ENCODE data around the gene ZNF526.

The ZNF526 gene, protein sequence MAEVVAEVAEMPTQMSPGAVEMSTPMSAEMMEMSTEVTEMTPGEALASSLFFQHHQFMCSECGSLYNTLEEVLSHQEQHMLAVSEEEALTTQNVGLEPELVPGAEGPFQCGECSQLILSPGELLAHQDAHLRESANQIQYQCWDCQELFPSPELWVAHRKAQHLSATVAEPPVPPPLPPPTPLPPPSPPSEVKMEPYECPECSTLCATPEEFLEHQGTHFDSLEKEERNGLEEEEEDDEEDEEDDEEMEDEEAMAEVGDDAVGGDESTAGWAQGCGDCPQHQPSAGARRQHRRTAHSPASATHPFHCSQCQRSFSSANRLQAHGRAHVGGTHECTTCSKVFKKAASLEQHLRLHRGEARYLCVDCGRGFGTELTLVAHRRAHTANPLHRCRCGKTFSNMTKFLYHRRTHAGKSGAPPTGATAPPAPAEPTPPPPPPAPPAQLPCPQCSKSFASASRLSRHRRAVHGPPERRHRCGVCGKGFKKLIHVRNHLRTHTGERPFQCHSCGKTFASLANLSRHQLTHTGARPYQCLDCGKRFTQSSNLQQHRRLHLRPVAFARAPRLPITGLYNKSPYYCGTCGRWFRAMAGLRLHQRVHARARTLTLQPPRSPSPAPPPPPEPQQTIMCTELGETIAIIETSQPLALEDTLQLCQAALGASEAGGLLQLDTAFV

DNA sequence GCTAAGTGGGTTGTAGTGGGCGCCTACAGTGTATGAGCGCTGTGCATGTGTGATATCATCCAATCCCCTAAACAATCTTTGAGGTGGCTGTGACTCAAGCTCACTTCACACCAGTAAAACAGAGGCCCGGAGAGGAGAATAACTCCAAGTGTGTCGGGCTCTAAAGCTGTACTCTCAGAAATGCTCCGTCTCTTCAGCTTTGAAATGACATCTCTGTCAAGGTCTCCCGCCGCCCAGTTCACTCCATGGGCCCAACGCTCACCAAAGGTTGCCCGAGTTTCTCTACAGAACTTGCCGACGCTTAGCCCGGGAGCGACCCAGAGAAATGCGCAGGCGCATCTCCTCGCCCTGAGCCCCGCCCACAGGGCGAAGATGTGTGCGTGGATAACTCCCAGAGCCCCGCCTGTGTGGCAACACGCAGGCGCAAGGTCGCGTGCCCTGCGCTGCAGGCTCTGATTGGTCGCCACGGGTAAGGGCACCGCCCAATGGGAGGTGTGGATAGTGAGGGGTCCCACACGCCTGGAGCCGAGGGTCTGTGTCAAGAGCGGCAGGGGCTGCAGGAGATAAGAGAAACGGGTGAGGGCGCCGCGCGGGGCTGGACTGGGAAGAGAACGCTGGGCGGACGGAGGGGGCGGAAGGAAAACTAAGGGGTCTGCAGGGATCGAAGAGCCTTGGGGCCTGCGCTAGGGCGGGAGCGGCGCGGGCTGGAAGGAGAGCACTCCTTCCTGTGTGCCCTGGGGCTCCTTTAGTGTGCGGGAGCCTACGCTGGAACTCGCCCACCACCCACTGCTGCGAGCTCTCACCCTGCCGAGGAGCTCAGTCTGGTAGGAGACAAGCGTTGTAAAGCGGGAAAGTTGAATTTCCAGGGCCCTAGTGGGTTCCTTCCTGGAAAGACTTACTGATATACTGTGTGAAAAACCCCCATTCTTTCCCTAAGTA, at the start of gene ZNF526:
Gene ZNF526, plus strand, starts transcription at position 501 of the 939 bp plus-strand sequence. CDS start 4,092 bp downstream, outside the sequence.
- peak; percentile 91 to 94 for DNase-seq (ENCODE audit: low read depth in 2 of 2, low spot score in 1 of 2)

DNA sequence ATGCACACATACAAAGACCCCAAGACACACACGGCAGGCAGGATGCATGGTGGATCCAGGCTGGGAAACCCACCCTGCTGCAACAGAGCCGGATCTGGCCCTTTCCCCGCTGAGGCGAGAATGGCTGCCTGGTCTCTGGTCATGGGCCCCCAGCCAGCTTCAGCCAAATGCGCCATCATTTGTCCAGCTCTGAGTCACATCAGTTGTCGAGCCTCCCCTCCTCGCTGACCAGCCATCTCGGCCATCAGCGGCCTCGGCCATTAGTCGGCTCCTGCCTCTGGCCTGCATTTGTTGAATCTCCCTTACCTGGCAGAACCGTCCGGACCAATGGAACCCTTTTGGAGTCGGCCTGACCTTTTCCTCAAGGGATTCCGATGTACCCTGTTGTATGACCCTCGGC, 49.4 kb upstream of the ZNF526 start:
- DNase-seq (ENCODE audit: low read depth in 2 of 2, low spot score in 1 of 2): no peak

DNA sequence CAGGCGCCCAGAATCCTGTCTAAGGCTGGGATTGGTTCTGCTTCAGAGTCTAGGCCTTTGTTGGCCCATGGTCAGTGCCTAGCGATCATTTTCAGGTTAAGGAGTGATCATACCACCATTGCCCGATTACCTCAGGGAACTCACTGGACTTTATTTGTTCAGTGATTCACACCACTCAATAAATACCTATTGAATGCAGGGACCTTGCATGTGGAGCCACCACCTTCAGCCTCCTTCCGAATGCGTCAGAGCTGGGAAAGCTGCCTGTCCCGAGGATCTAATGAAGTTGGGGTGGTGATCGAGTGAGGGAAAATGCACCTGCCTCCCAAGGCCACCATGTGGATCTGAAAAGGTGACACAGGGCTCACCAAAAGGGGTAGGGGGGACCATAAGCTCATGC, 47.9 kb upstream of the ZNF526 start:
- DNase-seq (ENCODE audit: low read depth in 2 of 2, low spot score in 1 of 2): no peak

DNA sequence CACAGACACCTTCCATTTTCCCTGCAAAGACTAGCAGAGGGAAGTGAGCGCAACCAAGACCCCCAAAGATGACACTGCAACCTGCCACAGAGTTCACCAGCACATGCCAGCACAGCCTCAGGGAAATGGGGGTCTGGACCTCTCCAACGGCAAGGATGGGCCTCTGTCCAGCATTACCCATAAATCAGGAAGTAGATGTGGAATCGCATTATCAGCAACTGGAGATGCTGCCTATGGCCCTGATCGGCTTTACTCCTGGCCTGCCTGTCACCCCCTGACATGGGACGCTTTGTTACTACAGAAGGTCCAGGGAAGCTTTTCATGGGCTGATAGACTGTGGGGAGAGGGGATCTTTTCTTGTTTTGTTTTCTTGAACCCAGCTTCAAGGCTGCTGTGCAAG, 46.4 kb upstream of the ZNF526 start:
- DNase-seq (ENCODE audit: low read depth in 2 of 2, low spot score in 1 of 2): no peak

DNA sequence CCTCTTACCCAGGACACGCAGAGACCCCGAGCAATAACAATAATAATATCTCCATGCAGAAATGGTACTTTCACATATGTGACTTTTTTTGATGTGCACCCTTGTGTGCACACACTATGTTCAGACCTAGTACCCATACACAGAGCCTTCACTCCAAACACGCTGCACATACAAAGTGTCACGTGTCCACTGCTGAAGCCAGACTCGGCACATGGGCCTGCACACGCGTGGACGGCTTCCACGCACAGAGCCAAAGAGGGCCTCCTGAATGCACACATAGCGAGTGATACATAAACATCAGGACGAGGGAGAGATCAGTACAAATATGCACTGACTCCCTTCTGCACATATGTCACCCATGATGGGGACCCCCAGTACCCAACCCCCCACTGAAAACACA, 45.9 kb upstream of the ZNF526 start:
- no peak for DNase-seq (ENCODE audit: low read depth in 2 of 2, low spot score in 1 of 2)

DNA sequence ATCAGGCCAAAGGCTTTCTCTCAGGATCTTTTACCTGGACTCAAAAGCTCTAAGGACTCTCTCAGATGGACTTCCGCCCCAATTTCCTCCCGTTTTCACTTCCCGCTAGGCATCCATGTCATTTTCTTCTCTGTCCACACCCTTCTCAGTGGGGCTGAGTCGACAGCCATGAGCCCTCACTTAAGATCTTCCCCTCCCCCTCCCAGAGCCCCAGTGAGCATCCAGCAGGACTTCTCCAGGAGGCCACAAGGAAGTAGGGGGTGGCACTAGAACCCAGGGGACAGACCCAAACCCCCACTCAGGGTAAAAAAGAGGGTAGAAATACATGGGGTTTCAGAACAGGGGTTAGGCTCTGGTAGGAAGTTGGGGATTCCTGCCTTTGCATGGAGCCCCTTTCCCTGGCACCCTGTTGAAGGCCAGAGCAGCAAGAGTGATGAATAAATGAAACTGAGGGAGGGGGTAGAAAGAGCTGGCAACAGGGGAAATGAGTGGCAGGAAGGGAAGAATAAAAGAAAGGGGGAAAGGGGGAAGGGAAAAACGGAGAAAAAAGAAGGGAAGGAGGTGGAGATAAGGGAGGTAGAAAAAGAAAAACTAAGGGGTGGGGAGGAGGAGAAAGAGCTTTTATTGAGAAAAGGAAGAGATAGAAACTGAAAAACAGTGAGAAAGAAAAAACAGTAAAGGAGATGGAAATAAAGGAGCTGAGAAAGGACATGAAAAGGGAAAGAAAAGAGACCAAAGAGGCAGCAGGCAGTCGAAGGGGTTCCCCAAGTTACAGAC, 45.0 kb upstream of the ZNF526 start:
- DNase-seq (ENCODE audit: low read depth in 2 of 2, low spot score in 1 of 2): no peak

DNA sequence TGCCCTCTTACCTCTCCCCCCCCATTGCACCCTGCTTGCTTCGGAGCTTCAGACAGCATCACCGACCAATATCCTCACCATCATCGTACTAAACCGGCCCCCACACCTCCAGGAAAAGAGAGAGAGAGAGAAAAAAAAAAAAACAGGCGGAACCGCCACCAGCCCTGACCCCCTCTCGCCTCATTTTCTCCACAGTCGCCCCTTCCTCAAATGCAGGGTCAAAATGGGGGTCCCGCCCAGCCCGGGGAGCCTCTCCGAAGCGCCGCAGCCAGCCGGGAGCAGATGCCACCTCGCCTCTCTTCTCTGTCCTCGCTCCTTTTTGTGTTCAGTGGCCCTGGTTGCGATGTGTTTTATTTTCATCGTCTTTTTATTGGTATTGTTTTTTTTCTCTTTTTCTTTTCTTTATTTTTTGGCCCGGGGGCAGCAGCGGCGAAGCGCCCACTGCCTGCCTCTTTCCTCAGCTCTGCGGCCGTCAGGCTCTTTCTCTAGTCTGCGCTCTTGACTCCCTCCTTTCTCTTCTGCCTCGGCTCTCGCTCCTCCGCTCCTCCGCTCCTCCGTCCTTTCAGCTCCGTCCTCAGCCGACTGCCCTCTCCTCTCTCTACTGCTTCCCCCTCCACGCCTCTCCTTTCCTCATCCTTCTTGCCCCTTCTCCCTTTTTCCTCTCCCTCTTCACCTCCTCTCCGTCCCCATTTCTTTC, 44.0 kb upstream of the ZNF526 start:
- DNase-seq (ENCODE audit: low read depth in 2 of 2, low spot score in 1 of 2): no peak

DNA sequence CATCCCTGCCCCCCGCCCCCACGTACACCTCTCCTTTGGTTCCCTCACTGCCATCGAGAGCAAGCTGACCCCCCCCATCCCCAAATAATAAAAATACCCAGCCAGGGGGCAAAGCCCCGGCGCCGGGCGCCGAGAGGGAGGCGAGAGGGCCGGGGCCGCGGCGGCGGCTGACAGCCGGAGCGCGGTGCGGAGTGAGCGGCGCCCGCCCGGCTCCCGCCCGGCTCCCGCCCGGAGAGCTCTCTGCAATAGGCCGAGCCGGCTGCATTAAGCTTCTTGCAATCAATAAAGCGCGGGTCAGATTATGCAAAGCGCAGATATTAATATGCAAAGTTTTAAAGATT, 43.5 kb upstream of the ZNF526 start:
- no peak for DNase-seq (ENCODE audit: low read depth in 2 of 2, low spot score in 1 of 2)

DNA sequence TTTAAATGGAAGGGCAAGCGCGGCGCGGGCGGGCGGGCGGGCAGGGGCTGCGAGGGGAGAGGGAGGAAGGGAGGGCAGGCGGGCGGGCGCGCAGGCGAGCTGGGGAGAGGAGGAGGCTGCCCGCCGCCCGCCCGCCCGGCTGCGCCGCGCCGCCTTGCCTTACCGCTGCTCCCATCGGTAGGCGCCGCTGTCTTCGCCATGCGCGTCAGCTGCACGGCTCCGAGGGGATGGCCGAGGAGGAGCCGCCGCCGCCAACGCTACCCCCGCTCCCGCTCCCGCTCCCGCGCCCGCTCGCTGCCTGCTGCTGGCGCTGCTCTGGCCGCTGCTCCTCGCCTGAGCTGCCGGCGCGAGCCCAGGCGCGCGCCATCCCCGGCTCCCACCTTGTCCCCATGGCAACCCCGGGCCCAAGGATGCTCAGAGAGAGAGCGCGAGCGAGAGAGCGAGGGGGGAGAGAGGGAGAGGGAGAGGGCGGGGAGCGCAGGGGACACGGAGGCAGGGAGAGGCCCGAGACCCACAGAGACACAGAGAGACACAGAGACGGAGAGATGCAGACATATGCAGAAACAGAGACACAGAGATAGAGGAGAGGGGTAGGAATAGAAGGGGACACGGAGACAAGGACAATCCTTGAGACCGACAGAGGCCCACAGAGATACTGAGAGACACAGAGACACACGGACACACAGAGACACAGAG, 43.0 kb upstream of the ZNF526 start:
- DNase-seq (ENCODE audit: low read depth in 2 of 2, low spot score in 1 of 2): peak in 1 of 2 donors; percentile 47

DNA sequence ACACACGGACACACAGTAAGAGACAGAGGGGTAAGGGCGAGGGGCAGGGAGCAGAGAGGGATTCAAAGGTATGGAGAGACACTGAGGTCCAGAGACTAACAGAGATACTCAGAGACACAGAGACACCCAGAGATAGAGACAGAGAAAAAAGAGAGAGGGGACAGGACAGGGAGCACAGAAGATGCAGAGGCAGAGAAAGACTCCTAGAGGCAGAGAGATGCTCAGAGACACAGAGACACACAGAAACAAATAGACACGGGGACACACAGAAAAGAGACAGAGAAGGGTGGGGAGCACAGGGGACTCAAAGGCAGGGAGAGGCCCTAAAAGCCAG, 42.5 kb upstream of the ZNF526 start:
- no peak for DNase-seq (ENCODE audit: low read depth in 2 of 2, low spot score in 1 of 2)

DNA sequence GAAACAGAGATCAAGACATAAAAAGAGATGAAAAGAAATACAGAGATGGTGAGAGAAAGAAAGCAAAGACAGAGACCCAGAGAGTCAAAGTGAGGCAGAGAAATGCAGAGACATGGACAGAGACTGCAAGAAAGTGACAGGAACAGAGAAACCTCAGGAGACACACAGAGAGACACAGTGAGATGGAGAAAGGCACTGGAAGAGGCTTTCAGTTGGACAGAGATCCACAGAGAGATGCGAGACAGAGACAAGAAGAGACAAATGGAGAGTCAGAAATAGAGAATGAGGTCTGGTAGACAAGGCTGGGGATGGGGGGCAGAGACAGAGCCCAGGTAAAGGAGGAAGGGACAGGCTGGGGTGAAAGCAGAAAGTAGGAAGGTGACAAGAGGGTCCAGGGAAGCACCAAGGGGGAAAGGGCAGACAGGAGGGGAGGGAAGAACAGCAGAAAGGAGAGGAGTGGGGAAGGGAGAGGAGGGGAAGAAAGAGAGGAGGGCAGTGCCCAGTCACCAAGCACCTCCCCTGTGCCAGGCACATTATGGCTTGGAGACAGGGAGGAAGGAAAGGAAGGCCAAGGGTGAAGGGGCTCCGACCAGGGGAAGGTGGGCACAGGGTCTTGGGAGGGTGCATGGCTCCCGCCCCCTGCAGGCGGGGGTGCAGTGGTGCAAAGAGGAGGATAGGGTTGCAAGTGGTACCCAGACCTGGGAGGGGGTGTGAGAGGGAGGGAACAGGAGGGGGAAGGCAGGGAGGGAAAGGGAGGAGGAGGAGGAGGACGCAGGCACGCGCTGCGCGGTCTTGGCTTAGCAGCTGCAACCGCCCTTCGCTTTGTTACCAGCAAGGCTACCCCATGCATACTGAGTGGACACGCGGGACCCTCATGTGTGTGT, 41.1 kb upstream of the ZNF526 start:
- no peak for DNase-seq (ENCODE audit: low read depth in 2 of 2, low spot score in 1 of 2)

DNA sequence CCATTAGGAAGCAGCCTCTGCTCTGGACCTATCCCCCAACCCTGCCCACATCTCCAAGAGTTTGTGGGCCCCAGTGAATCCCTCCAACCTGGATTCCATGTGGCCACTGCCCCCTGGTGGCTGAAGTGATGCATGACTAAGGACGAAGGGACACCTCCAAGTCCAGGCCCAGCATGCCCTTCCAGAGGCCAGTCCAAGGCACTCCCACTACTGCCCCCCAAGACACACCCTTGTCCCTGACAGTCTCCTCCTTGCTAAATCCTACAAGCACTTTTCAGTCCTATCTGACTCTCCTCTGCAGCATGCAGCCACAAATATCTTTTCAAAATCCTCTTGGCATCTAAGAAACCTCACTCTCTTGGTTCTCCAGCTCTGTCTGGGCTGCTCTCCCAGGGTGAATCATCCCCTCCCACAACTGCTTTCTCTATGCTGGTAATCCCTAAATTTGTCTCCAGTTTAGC, 35.7 kb upstream of the ZNF526 start:
- DNase-seq (ENCODE audit: low read depth in 2 of 2, low spot score in 1 of 2): peak in 1 of 2 donors; percentile 52

DNA sequence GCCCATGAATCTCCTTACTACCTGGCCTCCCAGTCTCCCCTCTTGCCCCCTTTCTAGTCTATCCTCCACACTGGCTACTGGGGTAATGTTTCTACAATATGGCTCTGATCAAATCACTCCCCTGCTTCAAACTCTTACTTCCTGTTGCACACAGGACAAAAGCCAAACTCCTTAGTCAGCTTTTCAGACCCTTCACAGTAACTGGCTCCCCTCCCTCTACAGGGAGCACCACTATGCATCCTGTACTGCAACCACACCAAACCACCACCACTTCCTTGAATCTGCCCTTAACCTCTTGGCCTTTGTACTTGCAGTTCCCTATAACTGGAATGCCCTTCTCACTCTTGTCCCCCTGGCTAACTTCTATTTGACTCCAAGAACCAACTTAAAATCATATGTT, 34.8 kb upstream of the ZNF526 start:
- DNase-seq (ENCODE audit: low read depth in 2 of 2, low spot score in 1 of 2): no peak

DNA sequence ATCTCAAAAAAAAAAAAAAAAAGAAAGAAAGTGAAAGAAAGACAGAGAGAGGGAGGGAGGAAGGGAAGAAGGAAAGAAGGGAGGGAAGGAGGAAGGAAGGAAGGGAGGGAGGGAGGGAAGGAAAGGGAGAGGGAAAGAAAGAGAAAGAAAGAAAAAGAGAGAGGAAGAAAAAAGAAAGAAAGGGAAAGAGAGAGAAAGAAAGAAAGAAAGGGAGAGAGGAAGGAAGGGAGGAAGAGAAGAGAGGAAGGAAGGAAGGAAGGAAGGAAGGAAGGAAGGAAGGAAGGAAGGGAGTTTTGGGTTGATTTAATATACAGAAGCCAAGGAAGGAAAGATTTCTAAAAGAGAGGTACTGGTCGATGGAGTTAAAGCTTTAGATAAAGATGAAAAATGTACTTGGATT, 31.4 kb upstream of the ZNF526 start:
- no peak for DNase-seq (ENCODE audit: low read depth in 2 of 2, low spot score in 1 of 2)

DNA sequence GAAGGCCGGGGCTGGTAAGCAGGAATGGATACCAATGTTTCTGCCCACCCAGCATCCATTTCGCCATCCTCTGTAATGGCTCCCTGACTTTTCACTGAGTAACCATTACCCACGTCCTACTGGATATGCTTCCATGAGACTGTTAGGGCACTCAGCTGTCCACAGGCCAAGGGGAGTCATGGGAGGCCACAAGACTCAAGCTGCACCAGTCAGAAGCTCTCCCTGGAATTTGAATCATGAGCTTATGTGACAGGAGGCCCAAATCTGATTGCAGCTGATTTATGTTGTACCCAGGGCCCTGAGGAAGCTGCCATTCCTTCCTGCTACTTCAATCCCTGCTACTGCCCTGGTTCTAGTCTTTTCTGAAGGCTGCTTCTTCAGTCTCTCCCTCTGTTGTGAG, 31.0 kb upstream of the ZNF526 start:
- DNase-seq (ENCODE audit: low read depth in 2 of 2, low spot score in 1 of 2): no peak

DNA sequence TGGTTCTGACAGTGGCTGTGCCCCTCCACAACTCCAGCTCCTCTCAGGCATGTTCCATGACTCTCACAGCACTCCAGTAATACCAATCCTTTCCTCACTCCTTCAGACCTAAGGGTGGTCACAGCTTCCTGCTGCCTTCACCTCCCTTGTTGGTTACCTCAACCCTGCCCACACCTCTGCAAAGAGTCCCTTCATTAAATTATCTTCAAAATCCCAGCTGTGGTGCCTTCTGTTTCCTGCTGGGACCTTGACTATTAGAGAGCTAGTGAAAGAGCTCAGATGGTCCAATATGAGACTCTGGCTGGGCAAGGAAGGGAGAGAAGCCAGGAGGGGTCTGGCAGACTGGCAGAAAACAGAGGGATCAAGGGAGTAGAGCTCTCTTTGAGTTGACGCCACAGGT, 28.8 kb upstream of the ZNF526 start:
- DNase-seq (ENCODE audit: low read depth in 2 of 2, low spot score in 1 of 2): no peak

DNA sequence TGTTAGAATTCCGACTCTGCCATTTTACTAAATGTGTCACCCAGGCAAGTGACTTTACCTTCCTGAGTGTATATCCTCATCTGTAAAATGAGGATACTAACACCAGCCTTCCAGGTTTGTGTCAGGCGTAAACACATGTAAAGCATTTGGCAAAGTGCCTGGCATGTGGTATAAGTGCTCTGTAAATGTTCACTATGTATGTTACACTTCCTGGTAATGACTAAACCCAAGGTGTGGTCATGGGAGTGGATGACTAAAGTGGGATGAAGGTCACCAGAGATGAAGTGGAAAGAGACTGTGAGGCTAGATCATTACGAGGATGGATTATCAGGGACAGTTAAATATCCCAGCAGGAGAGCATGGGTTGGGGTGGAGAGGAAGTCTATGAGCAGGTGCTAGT, 28.3 kb upstream of the ZNF526 start:
- no peak for DNase-seq (ENCODE audit: low read depth in 2 of 2, low spot score in 1 of 2)

DNA sequence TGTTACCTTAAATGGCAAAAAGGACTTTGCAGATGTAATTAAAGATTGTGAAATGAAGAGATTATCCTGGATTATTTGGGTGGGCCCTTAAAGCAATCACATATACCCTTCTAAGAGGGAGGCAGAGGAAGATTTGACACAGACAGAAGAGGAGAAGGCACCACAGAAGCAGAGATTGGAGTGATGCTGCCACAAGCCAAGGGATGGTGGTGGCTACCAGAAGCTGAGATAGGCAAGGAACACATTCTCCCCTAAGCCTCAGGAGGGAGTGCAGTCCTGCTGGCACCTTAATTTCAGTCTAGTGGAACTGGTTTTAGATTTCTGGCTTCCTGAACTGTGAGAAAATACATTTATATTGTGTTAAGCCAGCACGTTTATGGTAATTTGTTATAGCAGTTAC, 26.8 kb upstream of the ZNF526 start:
- no peak for DNase-seq (ENCODE audit: low read depth in 2 of 2, low spot score in 1 of 2)

DNA sequence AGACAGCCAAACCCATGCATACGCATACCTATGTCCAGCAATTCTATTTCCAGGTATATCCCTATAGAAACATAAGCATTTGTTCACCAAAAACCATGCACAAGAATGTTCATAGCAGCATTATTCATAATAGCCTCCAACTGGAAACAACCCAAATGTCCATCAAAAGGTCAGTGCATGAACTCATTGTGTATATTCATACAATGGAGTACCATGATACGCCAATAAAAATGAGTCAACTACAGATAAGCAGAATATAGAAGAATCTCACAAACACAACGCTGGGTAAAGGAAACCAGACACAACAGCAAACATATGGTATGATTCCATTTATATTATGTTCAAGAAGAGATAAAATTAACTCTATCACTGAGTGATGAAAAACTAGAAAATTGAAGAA, 26.4 kb upstream of the ZNF526 start:
- no peak for DNase-seq (ENCODE audit: low read depth in 2 of 2, low spot score in 1 of 2)
